HCT116 (cell line): ENCODE data around the gene OR1M1. TPM values are rescaled to one million over a fixed set of nuclear protein-coding genes. Genes with fewer than 3 reads are reported as not detected.
"Not testable (repeated sequence)": the region's sequence is repeated elsewhere in the genome, so short reads cannot be mapped to it uniquely, and the experiment has no call there.

ENCODE experiments used
- ATAC-seq: fragments of 200-7000 bp; cut with Tn5 transposase; 2 replicates; pipeline ENCODE4 v1.9.1; 2020; ENCODE audit warnings: mild to moderate bottlenecking, moderate library complexity
- BruUV-seq: library from RNA; stranded (reverse); fragments of 400-500 nt; replicated peaks from 2 replicates; lab custom pipeline; 2021; lab: Mats Ljungman, UMichigan
- CTCF ChIA-PET: fragments of 300-600 bp; sonication (Branson Sonifier 250); formaldehyde crosslinking; loops from one replicate; lab custom pipeline; 2021; ENCODE audit warnings: antibody characterized with exemption; lab: Charles Lee
- POLR2A ChIA-PET: fragments of 300-600, 350-600 bp; sonication (Branson Sonifier 250); formaldehyde crosslinking; loops from one replicate; lab custom pipeline; 2021; ENCODE audit warnings: antibody characterized with exemption; lab: Charles Lee
- RAD21 ChIA-PET, 2 experiments: fragments of 300-600 bp; sonication (Branson Sonifier 250); formaldehyde crosslinking; loops; one replicate each; lab custom pipeline; 2023; ENCODE audit warnings: low total read pairs in 2 of 2; ENCODE audit not compliant: uncharacterized antibody in 2 of 2, unreplicated experiment in 2 of 2, low non-redundant PET in 1 of 2; lab: Charles Lee
- DNase-seq: peaks from one replicate; pipeline ENCODE4 v3.0.0-alpha.2; 2010; ENCODE audit warnings: low read depth, low spot score
- H2AFZ ChIP-seq: fragments of 200-600 bp; shearing (Covaris generic), sonication (generic); 2 replicates; pipeline ENCODE4 v1.6.1; 2017; ENCODE audit warnings: low read depth, mixed run types, mixed read lengths, antibody characterized with exemption, low read length; ENCODE audit not compliant: poor library complexity, severe bottlenecking
- H3K27ac ChIP-seq: 2 replicates; pipeline ENCODE4 v1.5.1; 2012; ENCODE audit warnings: low read depth, low read length
- H3K27me3 ChIP-seq: fragments of 200-600 bp; sonication (generic); 2 replicates; pipeline ENCODE4 v1.6.1; 2016; ENCODE audit warnings: mixed run types, low read length, mixed read lengths; ENCODE audit not compliant: insufficient read depth
- H3K36me3 ChIP-seq, 2 experiments: fragments of 200-500 bp in 1 of 2; fragments of 200-600 bp in 1 of 2; sonication (Bioruptor generic) in 1 of 2; sonication (generic) in 1 of 2; 2 replicates each; pipeline versions ENCODE4 v1.5.1 to v1.6.1; 2014 to 2016; ENCODE audit warnings: low read length in 2 of 2, inconsistent platforms in 1 of 2, mixed read lengths in 1 of 2, mixed run types in 1 of 2; ENCODE audit not compliant: insufficient read depth in 2 of 2, control insufficient read depth in 1 of 2
- H3K4me1 ChIP-seq, 2 experiments: fragments of 200-600 bp in 1 of 2; sonication (generic) in 1 of 2; 2 replicates each; pipeline versions ENCODE4 v1.5.1 to v1.6.1; 2012 to 2017; ENCODE audit warnings: low read length in 2 of 2, inconsistent platforms in 1 of 2, mild to moderate bottlenecking in 1 of 2, mixed read lengths in 1 of 2, mixed run types in 1 of 2, moderate library complexity in 1 of 2; ENCODE audit not compliant: insufficient read depth in 2 of 2, control insufficient read depth in 1 of 2
- H3K4me2 ChIP-seq: fragments of 200-600 bp; sonication (generic); 2 replicates; pipeline ENCODE4 v1.6.1; 2017; ENCODE audit warnings: mixed run types, low read length, mixed read lengths
- H3K4me3 ChIP-seq, 2 experiments: fragments of 200-600 bp in 1 of 2; sonication (generic) in 1 of 2; replicated peaks in 1 of 2; 2 replicates each; pipeline ENCODE4 v1.5.1; 2011 to 2016; ENCODE audit warnings: low read length in 2 of 2, control low read depth in 1 of 2, low read depth in 1 of 2, mild to moderate bottlenecking in 1 of 2, mixed read lengths in 1 of 2, mixed run types in 1 of 2
- H3K79me2 ChIP-seq: fragments of 200-600 bp; sonication (generic); 2 replicates; pipeline ENCODE4 v1.6.1; 2017; ENCODE audit warnings: mild to moderate bottlenecking, mixed run types, low read length, moderate library complexity, mixed read lengths; ENCODE audit not compliant: insufficient read depth
- H3K9ac ChIP-seq: fragments of 200-600 bp; sonication (generic); 2 replicates; pipeline ENCODE4 v1.6.1; 2016; ENCODE audit warnings: low read length, mixed read lengths
- H3K9me2 ChIP-seq: fragments of 200-600 bp; sonication (generic), shearing (Covaris generic); 2 replicates; pipeline ENCODE4 v1.6.1; 2017; ENCODE audit warnings: mixed run types, mild to moderate bottlenecking, moderate library complexity; ENCODE audit not compliant: insufficient read depth
- H3K9me3 ChIP-seq, 2 experiments: fragments of 200-500 bp in 1 of 2; fragments of 200-600 bp in 1 of 2; sonication (Bioruptor generic) in 1 of 2; sonication (generic) in 1 of 2; 2 replicates each; pipeline ENCODE4 v1.6.1; 2014 to 2017; ENCODE audit warnings: low read length in 2 of 2, mixed read lengths in 2 of 2, inconsistent platforms in 1 of 2, low read depth in 1 of 2, mild to moderate bottlenecking in 1 of 2, mixed run types in 1 of 2, moderate library complexity in 1 of 2; ENCODE audit not compliant: control insufficient read depth in 1 of 2, insufficient read depth in 1 of 2
- H4K20me1 ChIP-seq: fragments of 200-600 bp; sonication (generic), shearing (Covaris generic); 2 replicates; pipeline ENCODE4 v1.6.1; 2017; ENCODE audit warnings: mixed run types, mild to moderate bottlenecking, moderate library complexity; ENCODE audit not compliant: insufficient read depth
- ATF3 ChIP-seq: IDR thresholded peaks from 2 replicates; pipeline ENCODE4 v1.6.1; 2012
- EZH2 ChIP-seq: fragments of 200-600 bp; sonication (generic); IDR thresholded peaks from 2 replicates; pipeline ENCODE4 v1.6.1; 2017; ENCODE audit warnings: antibody characterized with exemption, mixed run types
- POLR2A ChIP-seq: IDR thresholded peaks from 2 replicates; pipeline ENCODE4 v1.7.0; 2011; ENCODE audit warnings: borderline replicate concordance; ENCODE audit not compliant: insufficient read depth, insufficient read length; ENCODE audit errors: extremely low read depth
- SRF ChIP-seq: IDR thresholded peaks from 2 replicates; pipeline ENCODE4 v1.6.1; 2012; ENCODE audit warnings: low read depth
- TCF7L2 ChIP-seq: IDR thresholded peaks from 2 replicates; pipeline ENCODE4 v1.7.0; 2011; ENCODE audit warnings: borderline replicate concordance, inconsistent platforms; ENCODE audit not compliant: insufficient read depth, insufficient read length; ENCODE audit errors: extremely low read depth
- intact Hi-C: fragments of 100-400 bp; cut with micrococcal nuclease; formaldehyde crosslinking; loops from 2 replicates; pipeline ENCODE4 v1.10.0; 2022
- total RNA-seq: library from RNA; stranded (reverse); gene quantifications from one replicate; pipeline ENCODE4 v1.2.1, GENCODE V29; 2021; ENCODE audit not compliant: unreplicated experiment

Gene OR1M1
- total RNA-seq, 1 experiment from 2014 or later: not detected

GRCh38 chr19:9054765-9055164 is 32.1 kb upstream of the OR1M1 start:
- no peaks in the 10 kb centered on the region for H3K27me3 ChIP-seq
- no peak overlapping the region for H3K9ac ChIP-seq
- no peaks in the 10 kb centered on the region for H3K9me3 ChIP-seq
- H3K36me3 ChIP-seq: no peaks in the 10 kb centered on the region
- DNase-seq: no peak
- ChIA-PET CTCF (no interaction called here), RAD21 (no interaction called here), POLR2A (no interaction called here)
- intact Hi-C loops: no loop called here
- H3K27ac ChIP-seq: no peak overlapping the region
- no TSS peak for BruUV-seq
- no peak for ATAC-seq
- 0 out of 2 replicates have a peak overlapping the region, but pooled peaks have one; percentile 40 for H3K4me2 ChIP-seq
- H2AFZ ChIP-seq: no peak overlapping the region
- no peak overlapping the region for H3K4me3 ChIP-seq
- TF ChIP-seq POLR2A (no peak), TCF7L2 (no peak), ATF3 (no peak), EZH2 (no peak), SRF (no peak)
- H3K79me2 ChIP-seq: no peaks in the 10 kb centered on the region
- no peaks in the 10 kb centered on the region for H3K9me2 ChIP-seq
- peaks cover 19 to 26% of the 10 kb centered on the region in 2 experiments for H3K4me1 ChIP-seq
- H4K20me1 ChIP-seq: no peaks in the 10 kb centered on the region

- CTCF ChIA-PET, H3K9ac ChIP-seq, RAD21 ChIA-PET, BruUV-seq, H3K9me2 ChIP-seq, H3K9me3 ChIP-seq, H3K36me3 ChIP-seq, H3K27me3 ChIP-seq, ATAC-seq, H2AFZ ChIP-seq, H3K4me3 ChIP-seq, H3K27ac ChIP-seq, H3K4me2 ChIP-seq, DNase-seq, intact Hi-C loops, H3K79me2 ChIP-seq, H4K20me1 ChIP-seq: not testable (repeated sequence)
- H3K4me1 ChIP-seq: peaks cover 19 to 20% of the 10 kb centered on the region in 2 experiments
- POLR2A ChIA-PET: interaction anchor here (1.0 to 1.2 kb wide), 2 partner anchors 9 to 37 kb away, joined by 3 read pairs; no protein-coding TSS in a partner anchor
Measured at GRCh38 chr19:9056131-9056530, 30.7 kb upstream of the OR1M1 start.
